Stimulated activated CD8-positive, alpha-beta memory T cell treated with anti-CD3 and anti-CD28 coated beads, Interleukin-4, amount 100 ng/mL, for 1 hour (primary cell): ENCODE results near the gene GOLGA6L25.
"Not testable (repeated sequence)": the region's sequence is repeated elsewhere in the genome, so short reads cannot be mapped to it uniquely, and the experiment has no call there.

Experiments used
- DNase-seq, 2 donors: peaks; one replicate each; pipeline ENCODE4 v3.0.0-alpha.2; 2020; ENCODE audit warnings: low read depth in 2 of 2, low spot score in 1 of 2

Gene GOLGA6L25

GRCh38 chr15:28553268-28553667 is at the start of gene GOLGA6L25:
Gene GOLGA6L25, plus strand, starts transcription at chr15:28553568. Its CDS starts 61 bp downstream, at chr15:28553629.
- DNase-seq: not testable (repeated sequence)

GRCh38 chr15:28508217-28508889 is 45.0 kb upstream of the GOLGA6L25 start:
- not testable (repeated sequence) for DNase-seq

DNA sequence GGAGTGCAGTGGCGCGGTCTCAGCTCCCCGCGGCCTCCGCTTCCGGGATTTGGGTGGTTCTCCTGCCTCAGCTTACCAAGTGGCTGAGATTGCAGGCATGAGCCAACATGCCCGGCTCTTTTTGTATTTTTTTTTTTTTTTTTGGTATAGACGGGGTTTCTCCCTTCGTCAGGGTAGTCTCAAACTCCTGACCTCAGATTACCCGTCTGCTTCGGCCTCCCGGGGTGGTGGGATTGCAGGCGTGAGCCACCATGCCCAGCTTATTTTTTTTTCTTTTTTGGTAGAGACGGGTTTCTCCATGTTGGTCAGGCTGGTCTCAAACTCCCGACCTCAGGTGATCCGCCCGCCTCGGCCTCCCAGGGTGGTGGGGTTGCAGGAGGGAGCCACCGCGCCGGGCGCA is 39.2 kb upstream of the GOLGA6L25 start:
- DNase-seq: not testable (repeated sequence)

GRCh38 chr15:28515208-28515607 is 38.2 kb upstream of the GOLGA6L25 start:
- DNase-seq: not testable (repeated sequence)

GRCh38 chr15:28532954-28533353 is 20.4 kb upstream of the GOLGA6L25 start, which contains the start of gene GOLGA8G:
Gene GOLGA8G, minus strand, starts transcription at chr15:28532971. Its CDS starts 62 bp downstream, at chr15:28532909.
- DNase-seq: not testable (repeated sequence)

DNA sequence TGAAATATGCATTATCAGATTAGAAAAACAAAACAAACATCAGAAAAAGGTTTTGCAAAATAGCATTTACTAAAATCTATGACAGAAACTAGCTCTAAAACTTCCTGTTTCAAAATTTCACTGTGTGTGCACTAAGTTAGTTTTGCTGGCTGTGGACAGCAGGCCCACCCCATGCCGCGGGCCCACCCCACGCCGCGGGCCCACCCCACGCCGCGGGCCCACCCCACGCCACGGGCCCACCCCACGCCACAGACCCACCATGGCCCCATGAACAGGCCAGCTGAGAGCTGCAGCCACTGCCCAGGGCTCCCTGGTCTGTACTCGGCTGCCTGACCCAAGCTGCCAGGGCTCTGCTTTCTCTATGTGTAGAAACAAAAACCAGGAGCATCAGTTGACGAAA is 20.0 kb downstream of the GOLGA6L25 start:
- not testable (repeated sequence) for DNase-seq

DNA sequence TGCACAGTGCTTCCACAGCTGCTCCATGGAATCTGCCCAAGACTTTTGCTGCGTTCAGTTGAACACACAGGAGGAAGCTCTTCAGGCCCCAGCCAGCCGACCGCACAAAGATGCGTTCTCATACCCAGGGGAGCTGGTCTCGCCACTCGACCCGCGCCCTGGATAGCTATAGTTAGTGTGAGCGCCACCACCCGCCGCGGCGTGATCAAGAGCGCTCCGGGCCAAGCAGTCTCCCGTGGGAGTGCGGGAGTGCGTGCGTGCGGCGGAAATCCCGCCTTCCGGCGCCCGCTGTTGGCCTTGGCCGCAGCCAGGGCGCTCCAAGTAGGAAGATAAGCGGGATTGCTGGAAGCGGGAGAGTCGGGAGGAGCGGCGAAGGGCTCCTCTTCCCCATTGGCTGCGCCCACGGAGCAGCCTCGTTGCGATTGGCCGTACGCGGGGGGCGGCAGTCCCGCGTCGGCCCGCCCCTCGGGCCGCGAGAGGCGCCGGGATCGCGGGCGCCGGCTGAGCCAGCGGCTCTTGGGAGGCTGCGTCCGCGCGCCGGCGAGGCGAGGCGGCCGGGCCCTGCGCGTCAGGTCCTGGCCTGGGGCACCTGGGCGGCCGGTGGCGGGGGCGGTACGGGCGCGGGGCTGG is 35.7 kb downstream of the GOLGA6L25 start:
- not testable (repeated sequence) for DNase-seq

DNA sequence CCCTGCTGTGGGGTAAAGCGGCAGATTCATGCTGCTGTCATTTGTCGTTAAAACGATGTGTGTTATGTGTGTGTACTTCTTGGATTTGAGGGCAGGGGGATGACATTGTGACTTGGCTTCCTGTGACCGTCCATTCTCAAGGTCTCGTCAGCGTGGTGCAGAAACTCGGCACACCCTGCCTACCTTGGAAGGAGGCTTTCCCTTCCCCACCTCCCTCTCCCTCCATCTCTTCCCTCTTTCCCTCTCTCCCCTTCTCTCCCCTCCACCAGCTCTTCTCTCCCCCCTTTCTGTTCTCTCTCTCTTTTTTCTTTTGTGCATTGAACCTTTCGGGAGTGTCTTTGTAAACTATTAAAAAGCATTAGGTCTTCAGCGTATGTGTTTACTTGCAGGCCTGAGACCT is 36.4 kb downstream of the GOLGA6L25 start:
- DNase-seq: not testable (repeated sequence)

- DNase-seq: not testable (repeated sequence)
Observed at GRCh38 chr15:28592395-28592794, 39.0 kb downstream of the GOLGA6L25 start.

GRCh38 chr15:28593424-28594129 is 40.2 kb downstream of the GOLGA6L25 start:
- not testable (repeated sequence) for DNase-seq

GRCh38 chr15:28597471-28597870 is 44.1 kb downstream of the GOLGA6L25 start:
- DNase-seq: not testable (repeated sequence)

DNA sequence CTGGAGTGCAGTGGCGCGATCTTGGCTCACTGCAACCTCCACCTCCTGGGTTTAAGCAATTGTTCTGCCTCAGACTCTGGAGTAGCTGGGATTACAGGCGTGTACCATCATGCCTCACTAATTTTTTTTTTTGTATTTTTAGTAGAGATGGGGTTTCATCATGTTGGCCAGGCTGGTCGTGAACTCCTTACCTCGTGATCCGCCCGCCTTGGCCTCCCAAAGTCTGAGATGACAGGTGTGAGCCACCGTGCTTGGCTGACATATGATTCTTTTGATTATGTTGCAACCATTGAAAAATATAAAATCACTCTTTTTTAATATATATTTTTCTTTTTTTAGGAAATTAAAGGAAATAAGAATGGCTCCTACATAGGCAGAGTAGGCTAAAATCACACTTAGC is 44.8 kb downstream of the GOLGA6L25 start:
- DNase-seq: not testable (repeated sequence)

GRCh38 chr15:28602152-28602551 is 48.8 kb downstream of the GOLGA6L25 start:
- not testable (repeated sequence) for DNase-seq
